Hindlimb muscle (tissue), 1 donor: ENCODE results near the gene ROBO2. TPM values are rescaled to one million over a fixed set of nuclear protein-coding genes. Genes with fewer than 3 reads are reported as not detected.
A peak's percentile ranks its signal among the peaks of the same experiment; 100 is the strongest.

Experiments used
- DNase-seq: peaks from one replicate; pipeline ENCODE4 v3.0.0-alpha.2; 2013
- polyA plus RNA-seq: library from polyadenylated mRNA; unstranded; fragments of 120-200 nt; gene quantifications from one replicate; pipeline ENCODE4 v1.2.1, GENCODE V29; 2013; ENCODE audit not compliant: insufficient read length

ROBO2 gene
- polyA plus RNA-seq, 1 donor: 2.9 TPM

DNA sequence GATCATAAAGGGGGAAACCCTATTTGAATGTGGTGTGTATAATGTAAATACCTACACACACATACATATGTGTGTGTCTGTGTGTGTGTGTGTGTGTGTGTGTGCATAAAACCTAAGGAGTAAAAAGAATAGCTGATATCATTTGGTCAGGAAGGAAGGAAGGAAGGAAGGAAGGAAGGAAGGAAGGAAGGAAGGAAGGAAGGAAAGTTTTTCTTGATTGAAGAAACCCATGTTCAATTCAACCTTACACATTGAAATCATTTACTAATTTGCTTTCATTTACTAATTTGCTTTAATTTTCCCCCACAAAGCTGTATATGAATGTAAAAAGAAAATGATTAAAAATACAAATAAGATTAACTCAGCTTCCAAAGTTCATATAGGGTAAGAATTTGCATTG is 386.6 kb downstream of the ROBO2 start:
- no peak for DNase-seq

DNA sequence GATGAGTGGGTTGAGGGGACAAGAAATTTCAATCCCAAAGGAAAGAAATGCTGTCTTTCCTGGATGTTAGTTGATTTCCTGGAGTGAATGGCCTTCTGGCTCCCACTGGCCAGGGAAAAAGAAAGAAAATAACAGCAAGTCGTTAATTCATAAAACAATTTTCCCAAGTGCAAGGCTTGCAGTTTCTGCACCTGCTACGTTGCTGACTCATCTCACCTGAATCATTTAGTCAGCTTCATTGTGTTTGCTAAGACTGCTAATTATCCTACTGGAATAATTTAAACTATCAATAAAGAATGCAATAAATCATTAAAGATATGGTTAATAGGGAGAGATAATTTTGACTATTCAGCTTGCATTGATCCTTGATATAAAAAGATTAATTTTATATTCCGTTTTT is 387.6 kb downstream of the ROBO2 start:
- no peak for DNase-seq

DNA sequence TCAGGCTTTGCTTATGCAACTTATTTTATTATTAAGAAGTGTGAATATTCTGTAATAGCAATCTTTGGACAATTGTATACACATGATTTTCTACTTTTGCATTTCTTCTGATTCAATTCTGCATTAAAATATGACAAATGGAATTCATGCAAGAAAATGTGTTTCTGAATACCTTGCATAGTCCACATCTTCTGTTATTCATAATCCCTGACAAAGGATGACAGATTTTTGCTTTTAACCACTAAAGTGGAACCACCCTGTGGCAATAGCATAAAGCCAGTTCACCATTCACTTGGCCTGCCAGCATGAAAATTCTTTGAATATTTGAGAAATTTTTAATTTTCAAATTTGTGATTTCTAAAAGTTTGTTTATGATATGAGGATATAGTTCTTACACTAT is 397.0 kb downstream of the ROBO2 start:
- no peak for DNase-seq

DNA sequence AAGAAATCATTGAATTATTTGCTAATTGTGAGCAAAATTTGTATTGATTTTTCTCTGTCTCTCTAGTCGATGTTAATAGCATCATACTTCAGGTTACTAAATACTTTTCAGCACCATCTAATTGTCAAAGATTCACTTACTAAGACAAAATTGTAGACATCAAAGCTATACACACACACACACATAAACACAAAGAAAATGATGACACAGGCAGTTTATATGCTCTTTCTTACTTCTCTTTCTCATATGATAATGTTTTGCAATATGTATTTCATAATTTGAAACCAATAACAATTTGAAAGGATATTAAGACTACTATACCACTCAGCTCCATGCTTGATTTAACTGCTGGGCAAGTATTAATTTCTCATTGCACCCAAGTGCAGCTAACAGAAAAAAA is 406.2 kb downstream of the ROBO2 start:
- no peak for DNase-seq

DNA sequence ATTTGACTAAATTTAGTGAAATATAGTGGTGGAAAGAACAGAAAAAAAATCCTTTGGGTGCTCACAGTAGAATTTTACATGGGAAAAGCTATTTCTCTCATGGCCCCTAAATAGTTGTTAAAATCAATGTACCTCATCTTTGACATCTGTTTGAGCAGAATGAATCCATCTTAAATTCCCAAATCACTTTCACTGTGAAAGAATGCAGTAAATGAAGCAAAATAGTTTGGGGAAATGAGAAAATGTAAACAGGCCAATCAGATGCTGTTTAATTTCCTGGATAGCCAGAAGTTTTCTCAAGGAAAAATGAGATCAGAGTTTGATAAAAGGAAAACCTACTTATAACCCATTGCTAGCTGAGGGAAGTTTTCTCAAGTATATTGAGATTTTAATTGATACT is 406.9 kb downstream of the ROBO2 start:
- DNase-seq: no peak

DNA sequence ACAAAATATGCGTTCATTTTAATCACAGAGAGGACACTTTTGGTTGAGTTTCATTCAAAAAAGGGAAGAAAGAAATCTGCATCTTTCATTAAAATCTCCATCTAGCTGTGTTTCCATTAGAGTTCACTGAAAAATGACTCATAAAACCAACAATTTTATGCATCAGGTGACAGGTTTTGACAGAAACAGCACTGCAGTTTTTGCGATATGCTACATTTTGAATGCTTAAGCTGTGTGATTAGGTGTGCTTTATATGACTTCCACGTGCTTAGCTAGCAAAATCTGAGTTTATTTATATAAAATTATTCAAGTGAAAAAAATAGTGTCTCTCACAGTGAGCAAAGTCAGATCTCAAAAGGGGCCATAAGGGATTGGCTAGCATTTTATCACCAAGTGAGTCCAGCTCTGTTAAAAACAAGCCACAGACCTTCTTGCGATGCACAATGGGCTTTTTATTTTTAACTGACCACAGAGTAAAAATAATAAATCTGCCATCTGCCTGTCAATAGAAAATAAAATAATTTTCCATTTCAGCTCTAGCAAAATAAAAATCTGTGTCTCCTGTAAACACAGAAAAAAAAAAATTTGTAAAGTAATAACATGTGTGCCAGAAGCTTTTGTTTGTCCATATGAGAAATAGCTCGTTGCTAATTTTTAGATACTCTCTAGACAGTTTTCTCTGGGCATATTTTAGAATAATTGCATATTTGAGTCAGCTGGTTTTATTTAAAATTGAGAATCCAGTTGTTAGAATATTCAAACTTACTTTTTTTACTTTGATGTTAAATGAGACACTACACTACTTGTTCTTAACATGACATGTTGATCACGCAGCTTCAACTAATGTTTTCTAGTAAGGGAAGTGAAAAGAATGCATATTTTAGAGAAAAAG is 409.8 kb downstream of the ROBO2 start:
- no peak for DNase-seq

DNA sequence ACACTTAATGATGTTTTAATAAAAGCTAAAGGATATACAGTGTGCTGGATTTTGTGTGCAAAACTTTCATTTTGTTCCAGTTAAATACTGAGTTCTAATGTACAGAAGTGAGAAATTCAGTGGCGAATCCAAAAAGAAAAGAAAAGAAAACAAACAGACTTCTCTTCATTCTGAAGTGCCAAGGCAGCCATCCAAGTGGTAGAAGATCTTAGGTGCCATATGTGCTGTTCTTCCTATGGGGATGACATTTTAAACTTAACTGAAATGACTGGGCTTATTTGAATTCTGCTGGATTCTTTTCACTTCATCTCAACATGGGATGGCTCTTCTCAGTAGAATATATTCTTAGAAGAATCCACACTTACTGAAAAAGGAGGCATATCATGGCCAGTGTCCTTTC is 416.5 kb downstream of the ROBO2 start:
- DNase-seq: no peak

DNA sequence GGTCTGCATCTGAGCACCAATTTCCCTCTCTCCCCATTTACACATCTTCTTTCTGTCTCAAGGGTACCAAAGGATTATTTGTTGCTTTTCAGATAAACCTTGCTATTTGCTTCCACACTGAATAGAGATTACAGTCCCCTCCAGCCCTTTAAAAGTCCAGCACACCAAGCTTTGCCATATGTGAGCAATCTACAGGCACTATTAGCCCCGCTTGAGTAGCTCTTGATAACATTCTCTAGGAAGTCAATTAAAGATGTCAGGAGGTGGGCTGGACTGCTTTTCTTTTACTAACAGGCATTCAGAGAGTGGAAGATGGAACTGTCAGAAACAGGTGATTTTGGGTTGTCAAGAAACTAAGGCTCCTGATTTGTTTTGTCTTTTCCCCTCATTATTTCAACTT is 417.0 kb downstream of the ROBO2 start:
- no peak for DNase-seq

DNA sequence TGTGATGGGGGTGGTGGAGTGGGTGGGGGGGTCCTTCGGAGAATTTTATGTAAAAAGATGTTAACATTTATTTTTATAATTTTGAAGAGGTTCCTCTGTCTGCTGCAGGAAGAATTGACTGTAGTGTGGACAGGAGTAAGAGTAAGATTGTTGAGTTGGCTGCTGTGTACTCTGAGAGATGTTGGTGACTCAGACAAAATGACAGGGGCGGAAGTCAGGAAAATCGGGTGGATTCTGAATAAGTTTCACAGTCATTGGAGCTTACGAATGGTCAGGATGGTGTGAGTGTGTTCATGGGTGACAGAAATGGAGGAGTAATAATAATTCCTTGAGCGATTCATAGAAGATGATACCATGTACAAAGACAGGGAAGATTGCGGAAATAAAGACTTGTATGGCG is 420.0 kb downstream of the ROBO2 start:
- DNase-seq: no peak

DNA sequence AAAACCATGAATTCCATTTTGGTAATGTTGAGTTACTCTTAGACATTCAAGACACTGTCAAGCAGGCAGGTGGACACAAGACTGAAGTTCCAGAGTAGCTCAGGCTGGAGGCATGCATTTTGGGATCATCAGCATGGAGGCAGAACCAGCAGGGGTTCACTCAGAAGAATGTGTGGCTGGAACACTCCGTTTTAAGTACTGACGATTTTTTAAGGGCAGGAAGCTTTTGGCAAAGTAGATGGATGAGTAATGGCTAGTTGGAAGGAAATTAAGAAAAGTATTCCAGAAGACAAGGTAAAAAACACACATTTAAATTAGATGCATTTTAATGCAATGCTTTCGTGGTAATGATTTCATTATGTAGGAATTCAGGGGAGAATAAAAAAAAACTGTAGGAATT is 420.4 kb downstream of the ROBO2 start:
- DNase-seq: no peak

DNA sequence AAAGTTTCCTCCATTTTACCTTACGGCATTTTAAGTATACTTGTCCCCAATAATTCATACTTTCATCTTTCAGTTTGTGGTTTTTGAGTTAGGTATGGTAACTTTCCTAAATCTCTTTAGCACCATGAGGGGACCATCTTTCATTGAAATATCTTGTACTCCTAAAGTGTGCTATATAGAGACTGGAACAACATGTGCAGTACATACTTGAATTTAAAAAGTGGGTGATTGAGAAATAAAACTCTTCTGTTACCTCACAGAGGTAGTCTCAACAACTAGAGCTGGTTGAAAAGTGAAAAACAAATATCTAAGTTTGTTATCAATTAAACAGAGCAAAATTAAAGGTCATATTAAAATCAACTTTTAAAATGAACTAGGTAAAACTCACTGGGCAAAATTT is 423.1 kb downstream of the ROBO2 start:
- no peak for DNase-seq

DNA sequence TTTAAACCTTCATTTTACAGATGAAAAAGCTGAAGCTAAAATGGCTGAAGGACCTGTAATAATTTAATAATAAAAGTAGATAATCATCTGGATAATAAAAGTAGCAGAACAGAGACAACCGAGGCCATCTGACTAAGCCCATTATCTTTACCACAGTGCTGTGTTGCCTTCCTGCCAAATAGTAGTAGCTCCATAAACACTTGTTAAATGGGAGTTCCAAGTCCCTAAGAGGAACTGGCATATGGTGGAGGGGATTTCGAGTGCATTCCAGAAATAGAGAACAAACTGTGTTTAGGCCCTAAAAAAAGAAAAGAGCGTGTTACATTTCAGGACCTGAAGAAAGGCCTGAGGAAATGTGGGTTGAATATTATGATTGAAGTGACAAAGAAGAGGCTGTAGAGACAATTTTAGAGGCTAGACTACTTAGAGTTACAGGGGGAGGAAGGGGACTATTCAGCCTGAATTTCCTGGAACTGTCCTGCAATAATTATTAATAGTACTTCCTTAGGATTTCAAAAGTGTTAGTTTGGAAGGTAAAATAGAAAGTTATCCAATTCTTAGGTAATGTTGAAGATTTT is 424.3 kb downstream of the ROBO2 start:
- no peak for DNase-seq

DNA sequence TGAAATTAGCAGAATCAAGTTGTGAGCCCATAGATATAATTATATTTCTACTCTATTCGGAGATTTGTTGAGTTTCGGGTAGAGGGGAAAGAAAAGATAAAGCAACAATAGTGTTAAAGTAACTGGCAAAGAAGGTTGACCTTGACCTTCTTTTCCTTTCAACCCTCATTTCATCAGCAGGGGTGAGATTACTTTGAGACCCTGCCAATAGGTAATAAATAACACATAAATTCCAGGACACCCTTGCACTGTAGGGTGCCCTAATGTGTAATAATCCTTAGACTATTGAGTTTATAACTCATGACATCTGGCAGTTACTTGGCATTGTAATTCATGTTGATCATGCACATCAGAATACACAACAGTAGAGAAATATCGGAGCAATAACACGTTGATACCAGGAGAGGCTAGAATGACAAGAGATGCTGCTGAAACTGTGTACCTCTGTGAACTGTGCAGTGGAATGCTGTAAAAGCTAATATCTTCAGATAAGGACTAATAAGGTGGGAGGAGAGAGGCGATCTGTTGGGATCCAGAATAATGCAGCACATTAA is 426.7 kb downstream of the ROBO2 start:
- DNase-seq: no peak

DNA sequence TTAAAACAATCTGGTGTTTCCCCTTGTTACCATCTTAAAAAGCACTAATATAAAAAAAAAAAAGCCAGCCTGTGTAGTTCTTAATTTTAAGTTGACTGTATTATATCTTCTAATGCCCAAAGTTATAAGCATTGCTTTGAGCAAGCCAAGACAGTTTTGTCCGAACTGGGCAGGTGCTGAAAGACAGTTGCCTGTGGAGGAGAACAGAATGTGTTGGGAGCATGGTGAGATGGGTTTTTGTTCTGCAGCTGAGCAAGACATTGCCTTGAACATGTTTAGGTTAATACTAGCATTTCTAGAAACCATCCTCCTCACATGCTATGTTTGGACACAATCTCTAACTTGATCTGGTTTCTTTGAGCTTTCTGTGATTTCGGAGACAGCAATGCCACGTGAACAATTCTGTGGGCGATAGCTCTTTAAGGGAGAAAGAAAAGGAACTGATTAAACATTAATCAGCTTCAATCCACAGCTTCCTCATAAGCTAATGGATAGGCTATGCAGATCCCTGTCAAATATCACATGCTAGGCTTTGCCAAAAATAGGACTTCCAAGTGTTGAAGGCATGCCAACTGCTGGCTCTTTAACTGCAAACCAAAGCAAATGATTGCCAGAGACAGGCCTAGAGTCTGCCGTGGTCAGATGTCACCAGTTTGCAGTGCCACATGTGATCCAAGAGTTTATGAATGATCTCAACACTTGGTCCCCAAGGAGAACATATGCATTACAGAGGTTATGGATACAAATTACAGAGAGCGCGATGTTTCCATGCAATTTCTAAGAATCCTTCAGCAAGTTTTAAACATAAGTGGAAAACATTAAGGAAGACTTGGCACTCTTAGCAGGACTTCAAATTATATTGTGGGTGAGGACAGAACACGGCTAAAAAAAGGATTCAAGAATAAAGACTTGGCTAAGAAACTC is 428.1 kb downstream of the ROBO2 start:
- peak; percentile 87 for DNase-seq

DNA sequence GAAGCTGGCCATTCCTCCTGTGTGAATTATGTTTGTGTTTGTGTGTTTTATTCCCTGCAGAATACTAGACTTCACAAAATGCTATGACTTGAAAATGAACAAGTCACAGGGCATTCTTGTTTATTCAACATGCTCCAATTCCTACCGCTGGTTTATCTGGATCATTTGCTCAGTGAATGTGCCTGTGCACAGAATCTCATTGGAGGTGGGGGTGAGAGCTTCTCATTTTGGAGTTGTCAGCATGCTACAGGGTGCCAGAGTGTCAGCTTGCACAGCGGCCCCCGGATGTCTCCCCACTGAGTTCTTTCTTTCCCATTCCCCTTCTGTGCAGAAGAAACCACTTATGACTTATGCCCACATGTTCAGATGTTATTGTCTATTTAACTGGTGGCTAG is 428.7 kb downstream of the ROBO2 start:
- DNase-seq: no peak

DNA sequence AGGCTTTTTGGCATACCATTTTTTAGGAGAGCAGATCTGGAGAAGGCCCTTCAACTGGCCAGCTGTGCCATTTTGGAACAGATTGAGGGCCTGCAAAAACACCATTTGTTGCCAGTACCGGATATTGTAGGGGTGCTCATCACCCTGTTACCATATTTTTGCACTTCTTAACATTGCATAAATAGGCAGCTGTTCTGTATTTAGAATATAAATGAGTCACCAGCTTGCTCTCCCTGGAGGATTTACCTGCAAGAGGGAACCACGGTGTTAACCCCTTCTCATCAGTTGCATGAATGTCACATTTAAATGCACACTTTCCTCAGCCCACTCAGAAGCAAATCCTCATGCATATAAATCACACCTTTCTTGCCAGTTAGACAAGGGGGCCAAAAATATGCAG is 435.6 kb downstream of the ROBO2 start:
- DNase-seq: no peak

DNA sequence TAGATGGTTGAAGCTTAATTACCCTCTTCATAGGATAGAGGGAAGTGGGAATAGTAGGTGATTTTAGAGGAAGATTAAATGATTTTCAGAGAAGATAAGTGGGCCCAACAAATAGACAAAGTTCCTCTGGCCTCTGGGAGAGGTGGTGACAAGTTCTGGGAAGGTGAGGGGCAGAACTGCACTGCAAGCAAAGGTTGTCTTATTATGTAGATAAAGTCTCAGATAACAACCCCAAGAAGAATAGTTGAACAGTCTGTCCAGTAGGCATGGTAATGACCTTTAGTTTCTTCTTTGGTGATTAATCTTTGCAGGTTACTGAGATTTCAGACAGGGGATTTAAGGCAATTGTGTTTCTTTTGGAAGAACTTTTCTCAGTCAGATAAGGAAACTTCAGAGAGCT is 439.1 kb downstream of the ROBO2 start:
- no peak for DNase-seq

DNA sequence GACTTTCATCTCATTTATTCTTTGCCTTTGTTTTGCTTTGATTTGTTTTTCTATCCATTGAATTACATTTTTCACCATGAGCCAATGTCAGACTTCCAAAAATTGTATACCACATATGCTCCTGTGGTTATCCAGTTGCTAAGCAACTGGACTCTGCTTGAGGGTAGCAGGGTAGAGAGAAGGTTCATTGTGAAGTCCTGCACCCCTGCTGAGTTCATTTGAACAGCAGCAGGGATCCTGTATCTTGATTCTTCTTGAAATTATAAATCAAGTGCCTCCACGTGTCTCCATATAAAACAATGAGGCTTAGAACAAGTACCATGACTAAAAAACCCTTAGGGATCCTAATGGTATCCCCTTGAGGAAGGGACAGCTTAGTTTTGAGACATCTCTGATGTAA is 449.3 kb downstream of the ROBO2 start:
- no peak for DNase-seq

DNA sequence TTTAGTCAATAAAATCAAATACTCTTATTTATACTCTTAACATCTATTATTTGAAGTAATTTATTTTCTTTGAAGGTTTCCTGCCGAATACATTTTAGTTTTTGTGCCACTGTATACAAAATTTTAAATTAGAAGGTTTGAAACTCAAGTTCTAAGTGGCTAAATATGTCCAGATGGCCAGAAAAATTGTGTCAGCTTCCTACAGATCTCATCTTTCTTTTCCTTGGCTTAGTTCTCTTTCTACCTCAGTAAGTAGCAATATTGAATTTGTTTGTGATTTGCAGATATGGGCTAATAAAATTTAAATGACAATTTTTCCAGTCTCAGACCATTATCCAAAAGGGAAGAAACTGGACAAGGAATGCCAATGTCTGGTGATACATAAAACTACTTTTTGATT is 452.1 kb downstream of the ROBO2 start:
- DNase-seq: no peak

DNA sequence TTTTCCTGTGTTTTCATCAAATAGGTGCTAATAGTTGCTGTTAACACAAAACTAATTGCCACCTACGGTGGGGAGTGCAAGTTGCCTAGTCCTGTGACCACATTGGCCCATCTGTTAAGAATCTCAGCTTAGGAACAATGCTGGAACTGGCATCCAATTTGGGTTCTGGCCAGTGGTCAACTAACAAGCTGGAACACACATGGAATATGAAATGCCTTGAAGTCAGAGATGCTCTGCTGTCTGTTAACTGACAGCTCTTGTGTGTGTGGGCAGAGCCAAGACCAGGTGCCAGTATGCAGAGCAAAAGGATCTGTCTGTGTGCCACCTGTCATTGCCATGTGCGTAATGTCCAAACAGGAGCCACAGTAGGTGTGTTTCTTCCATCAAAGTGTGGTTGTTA is 460.8 kb downstream of the ROBO2 start:
- no peak for DNase-seq

DNA sequence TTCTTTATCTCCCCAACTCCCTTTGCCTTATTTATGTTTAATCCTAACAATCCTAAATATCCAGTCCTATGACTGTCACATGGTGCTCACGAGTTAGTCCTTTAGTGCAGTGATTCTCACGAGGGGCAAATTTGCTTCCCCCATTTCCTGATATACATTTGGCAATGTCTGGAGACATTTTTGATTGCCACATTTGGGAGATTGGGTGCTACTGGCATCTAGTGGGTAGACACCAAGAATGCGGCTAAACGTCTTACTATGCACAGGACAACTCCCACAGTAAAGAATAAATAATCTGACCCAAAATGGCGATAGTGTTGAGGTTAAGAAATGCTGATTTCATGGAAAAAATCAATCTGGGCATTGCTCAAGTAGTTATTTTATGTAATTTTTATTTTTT is 466.5 kb downstream of the ROBO2 start:
- DNase-seq: no peak

DNA sequence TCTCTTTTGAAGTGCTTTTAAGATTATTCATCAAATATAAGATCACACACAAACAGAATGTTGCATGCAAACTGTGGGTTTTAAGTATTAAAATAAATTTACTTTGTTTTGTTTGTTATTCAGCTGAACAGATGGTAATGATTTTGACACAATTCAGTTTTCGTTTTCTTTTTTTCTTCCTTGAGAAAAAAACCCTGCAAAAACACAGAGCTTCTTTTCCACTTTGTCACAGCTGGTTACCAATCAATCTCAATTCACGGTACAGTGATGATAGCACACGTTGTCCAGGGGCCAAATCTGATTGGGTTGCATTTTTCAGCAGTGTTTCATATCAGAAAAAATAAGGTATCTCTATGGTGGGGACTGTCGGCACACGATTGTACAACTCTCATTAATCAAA is 473.6 kb downstream of the ROBO2 start:
- no peak for DNase-seq

DNA sequence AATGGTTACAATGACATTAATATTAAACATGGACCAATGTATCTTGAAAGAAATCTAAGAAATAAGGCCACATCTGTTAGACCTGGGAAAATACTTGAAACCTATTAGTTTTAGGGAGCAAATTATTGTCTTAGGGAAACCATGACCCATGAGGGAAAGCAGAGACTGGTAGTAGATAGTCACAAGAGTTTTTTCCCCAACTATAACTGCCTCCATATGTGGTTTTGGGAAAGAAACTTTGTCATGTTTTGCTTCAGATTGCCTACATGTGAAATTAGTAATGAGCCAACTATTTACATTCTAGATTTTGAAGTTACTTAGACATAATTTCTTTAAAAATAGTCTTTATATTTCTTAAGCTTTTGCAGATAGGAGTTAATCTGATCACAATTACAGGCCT is 474.9 kb downstream of the ROBO2 start:
- DNase-seq: no peak
